H1 (cell line): ENCODE data around the gene AMHR2. TPM values are rescaled to one million over a fixed set of nuclear protein-coding genes. Genes with fewer than 3 reads are reported as not detected.

Experiments used
- CTCF ChIA-PET: fragments of 300-600 bp; sonication (Branson Sonifier 250); formaldehyde crosslinking; loops from one replicate; lab custom pipeline; 2021; ENCODE audit not compliant: partially characterized antibody; lab: Charles Lee
- POLR2A ChIA-PET: fragments of 300-600 bp; sonication (Branson Sonifier 250); formaldehyde crosslinking; loops from one replicate; lab custom pipeline; 2021; ENCODE audit warnings: inconsistent platforms; ENCODE audit not compliant: partially characterized antibody; lab: Charles Lee
- DNase-seq, 2 experiments: peaks; one replicate each; pipeline versions ENCODE4 v3.0.0 to v3.0.0-alpha.2; 2010 to 2022; ENCODE audit warnings: low spot score in 2 of 2, low read depth in 1 of 2, mixed read lengths in 1 of 2
- FAIRE-seq: peaks from 2 replicates; lab custom pipeline; 2011; peaks lifted over from hg19 to GRCh38; lab: Jason Lieb, UNC
- H2AFZ ChIP-seq: 2 replicates; pipeline ENCODE4 v1.8.1; 2012; ENCODE audit warnings: low read length, inconsistent platforms
- H2AK5ac ChIP-seq: 2 replicates; pipeline ENCODE4 v1.6.1; 2013; ENCODE audit warnings: low read depth, low read length
- H2BK120ac ChIP-seq: replicated peaks from 2 replicates; pipeline ENCODE3; 2013; ENCODE audit warnings: low read depth, low read length, inconsistent platforms
- H2BK12ac ChIP-seq: 2 replicates; pipeline ENCODE4 v1.6.1; 2013; ENCODE audit warnings: low read depth, low read length
- H2BK15ac ChIP-seq: 2 replicates; pipeline ENCODE4 v1.6.1; 2013; ENCODE audit warnings: low read length
- H2BK20ac ChIP-seq: 2 replicates; pipeline ENCODE4 v1.6.1; 2013; ENCODE audit warnings: low read length
- H2BK5ac ChIP-seq: 2 replicates; pipeline ENCODE4 v1.6.1; 2013; ENCODE audit warnings: low read depth, low read length
- H3K14ac ChIP-seq: 2 replicates; pipeline ENCODE4 v1.6.1; 2013; ENCODE audit warnings: inconsistent platforms; ENCODE audit not compliant: insufficient read length
- H3K18ac ChIP-seq: 2 replicates; pipeline ENCODE4 v1.6.1; 2013; ENCODE audit warnings: low read length; ENCODE audit errors: extremely low read depth
- H3K23ac ChIP-seq: 2 replicates; pipeline ENCODE4 v1.6.1; 2013; ENCODE audit warnings: inconsistent platforms; ENCODE audit not compliant: insufficient read length
- H3K23me2 ChIP-seq: 2 replicates; pipeline ENCODE4 v1.6.1; 2013; ENCODE audit warnings: low read depth, low read length
- H3K27ac ChIP-seq: 2 replicates; pipeline ENCODE4 v1.6.1; 2011; ENCODE audit warnings: low read depth, low read length, inconsistent platforms
- H3K27me3 ChIP-seq, 4 experiments: replicated peaks in 1 of 4; 1 replicate in 1 of 4; 2 replicates in 3 of 4; pipeline versions ENCODE4 v1.6.1 to v1.8.1; 2011 to 2013; ENCODE audit warnings: low read length in 3 of 4, mild to moderate bottlenecking in 3 of 4, inconsistent platforms in 2 of 4, mixed read lengths in 2 of 4, moderate library complexity in 1 of 4; ENCODE audit not compliant: control insufficient read depth in 3 of 4, insufficient read depth in 3 of 4; ENCODE audit errors: extremely low read depth in 1 of 4
- H3K36me3 ChIP-seq, 4 experiments: 2 replicates each; pipeline versions ENCODE4 v1.6.1 to v1.8.1; 2011 to 2013; ENCODE audit warnings: mild to moderate bottlenecking in 4 of 4, low read length in 3 of 4, moderate library complexity in 2 of 4, control low read depth in 1 of 4, inconsistent platforms in 1 of 4; ENCODE audit not compliant: insufficient read depth in 4 of 4, control insufficient read depth in 2 of 4
- H3K4ac ChIP-seq: replicated peaks from 2 replicates; pipeline ENCODE3; 2013; ENCODE audit warnings: low read length, low read depth, mixed read lengths, inconsistent platforms; ENCODE audit not compliant: insufficient read length
- H3K4me1 ChIP-seq, 4 experiments: replicated peaks in 1 of 4; 1 replicate in 1 of 4; 2 replicates in 3 of 4; pipeline versions ENCODE4 v1.6.1 to v1.8.1; 2011 to 2013; ENCODE audit warnings: low read length in 3 of 4, inconsistent platforms in 2 of 4, mixed read lengths in 1 of 4; ENCODE audit not compliant: insufficient read depth in 4 of 4, control insufficient read depth in 3 of 4
- H3K4me2 ChIP-seq, 2 experiments: 2 replicates each; pipeline versions ENCODE4 v1.6.1 to v1.8.1; 2011 to 2013; ENCODE audit warnings: low read depth in 2 of 2, low read length in 2 of 2, control low read depth in 1 of 2, inconsistent platforms in 1 of 2, mild to moderate bottlenecking in 1 of 2; ENCODE audit not compliant: insufficient read depth in 1 of 2
- H3K4me3 ChIP-seq, 4 experiments: fragments of 200-600, 300-600 bp in 1 of 4; sonication (generic), shearing (Covaris generic), sonication (Bioruptor Twin) in 1 of 4; 2 replicates each; pipeline versions ENCODE4 v1.5.1 to v1.8.1; 2011 to 2016; ENCODE audit warnings: low read length in 4 of 4, low read depth in 3 of 4, control low read depth in 2 of 4, inconsistent platforms in 2 of 4, mild to moderate bottlenecking in 2 of 4, mixed read lengths in 1 of 4, moderate library complexity in 1 of 4; ENCODE audit not compliant: insufficient read depth in 2 of 4; ENCODE audit errors: extremely low read depth in 1 of 4
- H3K56ac ChIP-seq: replicated peaks from 2 replicates; pipeline ENCODE3; 2013; ENCODE audit warnings: low read depth, mild to moderate bottlenecking, mixed read lengths, low read length, inconsistent platforms; ENCODE audit not compliant: insufficient read length
- H3K79me1 ChIP-seq: 2 replicates; pipeline ENCODE4 v1.6.1; 2013; ENCODE audit warnings: low read depth, low read length, control low read depth
- H3K79me2 ChIP-seq, 2 experiments: 2 replicates each; pipeline versions ENCODE4 v1.6.1 to v1.8.1; 2012 to 2013; ENCODE audit warnings: low read length in 2 of 2, mild to moderate bottlenecking in 2 of 2, inconsistent platforms in 1 of 2; ENCODE audit not compliant: insufficient read depth in 2 of 2, control insufficient read depth in 1 of 2
- H3K9ac ChIP-seq, 4 experiments: replicated peaks in 1 of 4; 1 replicate in 1 of 4; 2 replicates in 3 of 4; pipeline versions ENCODE4 v1.6.1 to v1.8.1; 2011 to 2013; ENCODE audit warnings: low read depth in 3 of 4, low read length in 3 of 4, control low read depth in 2 of 4, mild to moderate bottlenecking in 2 of 4, moderate library complexity in 2 of 4, inconsistent platforms in 1 of 4; ENCODE audit errors: extremely low read depth in 1 of 4
- H3K9me3 ChIP-seq, 2 experiments: 2 replicates each; pipeline versions ENCODE4 v1.6.1 to v1.8.1; 2012 to 2013; ENCODE audit warnings: mild to moderate bottlenecking in 2 of 2, moderate library complexity in 2 of 2, control low read depth in 1 of 2, inconsistent platforms in 1 of 2, low read depth in 1 of 2, low read length in 1 of 2, mixed read lengths in 1 of 2; ENCODE audit not compliant: insufficient read depth in 2 of 2
- H4K20me1 ChIP-seq, 2 experiments: replicated peaks in 1 of 2; 2 replicates each; pipeline versions ENCODE3 to v1.8.1; 2011 to 2013; ENCODE audit warnings: inconsistent platforms in 2 of 2, low read length in 2 of 2, mild to moderate bottlenecking in 1 of 2; ENCODE audit not compliant: insufficient read depth in 2 of 2, control insufficient read depth in 1 of 2
- H4K5ac ChIP-seq: 2 replicates; pipeline ENCODE4 v1.6.1; 2013; ENCODE audit warnings: low read length, low read depth, mixed read lengths, inconsistent platforms; ENCODE audit not compliant: insufficient read length
- H4K8ac ChIP-seq: 2 replicates; pipeline ENCODE4 v1.8.0; 2013; ENCODE audit warnings: mild to moderate bottlenecking, moderate library complexity, low read length, inconsistent platforms; ENCODE audit not compliant: insufficient read depth; ENCODE audit errors: extremely low read depth
- H4K91ac ChIP-seq: replicated peaks from 2 replicates; pipeline ENCODE3; 2013; ENCODE audit warnings: low read length, mixed read lengths, inconsistent platforms; ENCODE audit not compliant: insufficient read length
- ATF3 ChIP-seq: IDR thresholded peaks from 2 replicates; pipeline ENCODE4 v1.6.1; 2011; ENCODE audit warnings: low read depth, mild to moderate bottlenecking, low read length; ENCODE audit not compliant: insufficient read depth
- CBX5 ChIP-seq: fragments of 300-800, 300-1000 bp; sonication (generic); IDR thresholded peaks from 2 replicates; pipeline ENCODE4 v1.7.1; 2016; ENCODE audit warnings: antibody characterized with exemption, low read length, low read depth
- CHD2 ChIP-seq: IDR thresholded peaks from 2 replicates; pipeline ENCODE4 v1.6.1; 2012; ENCODE audit warnings: low read length, improper control_type of control experiment
- GABPA ChIP-seq: IDR thresholded peaks from 2 replicates; pipeline ENCODE4 v1.6.1; 2011; ENCODE audit warnings: mild to moderate bottlenecking, low read length, moderate library complexity, borderline replicate concordance; ENCODE audit not compliant: insufficient read depth
- RBBP5 ChIP-seq: IDR thresholded peaks from 2 replicates; pipeline ENCODE4 v1.7.1; 2012; ENCODE audit warnings: low read depth, mild to moderate bottlenecking, inconsistent platforms, low read length, moderate library complexity, borderline replicate concordance
- RNF2 ChIP-seq: fragments of 200-900, 300-1000 bp; sonication (generic); IDR thresholded peaks from 2 replicates; pipeline ENCODE4 v1.7.1; 2016; ENCODE audit warnings: borderline replicate concordance, low read depth, mild to moderate bottlenecking, antibody characterized with exemption, low read length; ENCODE audit not compliant: poor library complexity, severe bottlenecking; ENCODE audit errors: missing control alignments
- SIRT6 ChIP-seq: IDR thresholded peaks from one replicate; pipeline ENCODE4 v1.7.1; 2012; ENCODE audit warnings: low read length, inconsistent platforms
- SRF ChIP-seq: IDR thresholded peaks from 2 replicates; pipeline ENCODE4 v1.6.1; 2011; ENCODE audit warnings: mild to moderate bottlenecking, low read depth, low read length, moderate library complexity
- TBP ChIP-seq: IDR thresholded peaks from 2 replicates; pipeline ENCODE4 v1.6.1; 2011; ENCODE audit warnings: low read depth, low read length, improper control_type of control experiment
- USF2 ChIP-seq: IDR thresholded peaks from 2 replicates; pipeline ENCODE4 v1.6.1; 2011; ENCODE audit warnings: low read length, improper control_type of control experiment
- ZNF274 ChIP-seq: IDR thresholded peaks from 2 replicates; pipeline ENCODE4 v1.7.0; 2012; ENCODE audit warnings: low read length, borderline replicate concordance; ENCODE audit errors: extremely low read depth
- WGBS, 2 experiments: shearing (Covaris generic) in 1 of 2; methylation state at CpG; one replicate each; pipeline versions ENCODE4 v1.1.6 to v1.1.7; 2013 to 2015; ENCODE audit warnings: low lambda C conversion rate in 2 of 2, mixed read lengths in 2 of 2, inconsistent platforms in 1 of 2, low coverage in 1 of 2, missing lambda C conversion rate in 1 of 2; ENCODE audit not compliant: insufficient replicate concordance in 2 of 2, insufficient coverage in 1 of 2, insufficient read length in 1 of 2; ENCODE audit errors: extremely low coverage in 1 of 2, missing lambda C conversion rate in 1 of 2; 5-methylcytosine and 5-hydroxymethylcytosine counted together
- polyA plus RNA-seq, 7 experiments: library from polyadenylated mRNA; depleted of rRNA in 3 of 7; stranded (reverse) in 5 of 7; unstranded in 2 of 7; fragments of >200 nt in 5 of 7; fragments of 200-250 nt in 2 of 7; gene quantifications; 1 replicate in 5 of 7; 2 replicates in 1 of 7; 4 replicates in 1 of 7; pipeline versions ENCODE4 v1.2.1 to v1.2.3, GENCODE V29; 2011 to 2013; ENCODE audit warnings: missing spikeins in 2 of 7, mixed read lengths in 2 of 7
- total RNA-seq: library from RNA; stranded (reverse); fragmentation: NEBNext Ultra II Directional; extraction: Animal tissue kit (Norgen Biotek cat#: 25700); gene quantifications from 2 replicates; pipeline ENCODE4 v1.2.1, GENCODE V29; 2021

The AMHR2 gene
- total and polyA plus RNA-seq, 2 of the 8 experiments (the other 6 are each of a cell fraction or from before 2014, with no cell fraction given) = 0.29 to 0.35 TPM

GRCh38 chr12:53427905-53428594, 4.4 kb downstream of the AMHR2 start:
- H3K14ac ChIP-seq = no peak overlapping the region
- H2BK12ac ChIP-seq = no peak overlapping the region
- no peaks in the 10 kb centered on the region for H3K27me3 ChIP-seq
- no peaks in the 10 kb centered on the region for H3K79me2 ChIP-seq
- H2BK20ac ChIP-seq = no peak overlapping the region
- H2AK5ac ChIP-seq = no peak overlapping the region
- H2BK15ac ChIP-seq = no peak overlapping the region
- no peaks in the 10 kb centered on the region for H3K36me3 ChIP-seq
- 90% methylated on average over 7 of the region's 7 CpGs; no CpG with 5 or more reads in 1 of the 2 experiments for WGBS, 2 experiments
- FAIRE-seq = no peak
- H2AFZ ChIP-seq = no peak overlapping the region
- no peak overlapping the region for H2BK120ac ChIP-seq
- H3K23me2 ChIP-seq = no peaks in the 10 kb centered on the region
- H3K9me3 ChIP-seq = no peaks in the 10 kb centered on the region
- no peak overlapping the region for H3K4ac ChIP-seq
- H4K5ac ChIP-seq = no peak overlapping the region
- no peak overlapping the region for H3K27ac ChIP-seq
- no peak overlapping the region for H4K91ac ChIP-seq
- no peak overlapping the region for H3K9ac ChIP-seq
- H3K4me3 ChIP-seq = no peak overlapping the region
- H4K20me1 ChIP-seq = no peaks in the 10 kb centered on the region
- no peak overlapping the region for H4K8ac ChIP-seq
- H2BK5ac ChIP-seq = no peak overlapping the region
- H3K4me1 ChIP-seq = no peaks in the 10 kb centered on the region
- H3K18ac ChIP-seq = no peak overlapping the region
- no peak for DNase-seq
- POLR2A ChIA-PET = interaction anchor here (1.0 to 2.0 kb wide), 9 partner anchors 9 to 411 kb away, joined by 3 to 11 read pairs (median 4); no protein-coding TSS in a partner anchor
- no peak overlapping the region for H3K4me2 ChIP-seq
- H3K23ac ChIP-seq = no peak overlapping the region
- no peak overlapping the region for H3K56ac ChIP-seq
- CTCF ChIA-PET = interaction anchor here (0.6 to 4.9 kb wide), 10 partner anchors 19 to 113 kb away, joined by 3 to 35 read pairs (median 3); partner anchors contain the start of gene SP7
- H3K79me1 ChIP-seq = no peaks in the 10 kb centered on the region
- no peak for TF ChIP-seq USF2
- no peak for TF ChIP-seq RNF2
- TF ChIP-seq GABPA = no peak
- no peak for TF ChIP-seq ZNF274
- TF ChIP-seq SIRT6 = no peak
- TF ChIP-seq TBP = no peak
- no peak for TF ChIP-seq CHD2
- TF ChIP-seq RBBP5 = no peak
- TF ChIP-seq ATF3 = no peak
- no peak for TF ChIP-seq SRF
- TF ChIP-seq CBX5 = no peak
